Activated effector memory CD4-positive, alpha-beta T cell treated with anti-CD3 and anti-CD28 coated beads, Interleukin-2, amount 50 U/mL, for 16 hours (primary cell): ENCODE results near the gene RPP40.
"Not testable (repeated sequence)": the region's sequence is repeated elsewhere in the genome, so short reads cannot be mapped to it uniquely, and the experiment has no call there.

Experiments used
- DNase-seq: peaks from one replicate; pipeline ENCODE4 v3.0.0-alpha.2; 2020

Gene RPP40, protein sequence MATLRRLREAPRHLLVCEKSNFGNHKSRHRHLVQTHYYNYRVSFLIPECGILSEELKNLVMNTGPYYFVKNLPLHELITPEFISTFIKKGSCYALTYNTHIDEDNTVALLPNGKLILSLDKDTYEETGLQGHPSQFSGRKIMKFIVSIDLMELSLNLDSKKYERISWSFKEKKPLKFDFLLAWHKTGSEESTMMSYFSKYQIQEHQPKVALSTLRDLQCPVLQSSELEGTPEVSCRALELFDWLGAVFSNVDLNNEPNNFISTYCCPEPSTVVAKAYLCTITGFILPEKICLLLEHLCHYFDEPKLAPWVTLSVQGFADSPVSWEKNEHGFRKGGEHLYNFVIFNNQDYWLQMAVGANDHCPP

DNA sequence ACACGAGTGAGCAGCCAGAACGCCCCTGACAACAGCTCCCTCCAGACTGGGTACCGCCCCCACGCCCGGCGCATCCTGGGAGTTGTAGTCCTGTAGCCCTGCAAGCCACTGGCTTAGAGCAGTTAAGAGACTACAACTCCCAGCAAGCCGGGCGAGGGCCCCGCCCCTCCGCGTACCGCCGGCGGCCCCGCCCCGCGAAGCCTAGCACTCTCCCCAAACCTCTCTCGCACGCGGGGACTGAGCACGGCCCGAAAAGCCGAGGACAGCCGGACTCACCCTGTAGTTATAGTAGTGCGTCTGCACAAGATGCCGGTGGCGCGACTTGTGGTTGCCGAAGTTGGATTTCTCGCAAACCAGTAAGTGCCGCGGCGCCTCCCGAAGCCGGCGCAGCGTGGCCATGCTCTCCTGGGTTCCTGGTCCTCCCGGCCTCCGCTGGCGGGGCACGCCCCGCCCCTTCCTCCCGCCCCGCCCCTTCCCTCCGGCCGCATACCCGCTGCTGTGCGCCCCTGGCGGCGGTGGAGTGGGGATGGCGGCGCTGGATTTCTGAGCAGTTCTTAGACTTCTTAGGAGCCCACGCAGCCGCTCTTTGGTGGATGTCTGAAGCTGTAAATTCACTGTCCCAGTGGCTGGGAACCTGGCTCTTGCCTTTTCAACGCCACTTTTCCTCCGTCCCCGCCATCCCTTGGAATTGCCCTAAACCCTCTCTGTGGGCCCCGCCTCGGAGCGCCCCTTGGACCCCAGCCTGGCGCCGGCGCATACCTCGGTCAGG, at the start of gene RPP40:
Gene RPP40, minus strand, starts transcription at position 434 of the 769 bp plus-strand sequence. Its CDS starts 35 bp downstream, at position 399.
- peak; percentile 100 for DNase-seq

DNA sequence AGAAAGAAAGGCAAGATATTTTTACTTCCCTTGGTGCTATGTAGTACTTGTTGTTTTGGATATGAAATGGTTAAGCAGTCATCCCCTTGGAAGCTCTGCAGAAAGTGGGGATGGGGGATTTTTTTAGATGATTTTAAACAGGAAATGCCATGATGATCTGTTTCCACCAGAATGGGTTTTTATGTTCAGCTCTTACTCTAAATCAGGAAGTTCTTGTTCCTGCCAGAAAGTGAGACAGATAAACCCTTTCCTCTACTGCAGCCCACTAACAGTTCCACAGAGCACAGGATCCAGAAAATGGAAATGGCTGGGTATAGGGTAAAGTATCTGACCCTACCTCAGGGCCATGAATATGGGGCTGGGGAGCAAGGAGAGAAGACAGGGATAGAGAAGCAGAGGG, 49.2 kb upstream of the RPP40 start:
- no peak for DNase-seq

DNA sequence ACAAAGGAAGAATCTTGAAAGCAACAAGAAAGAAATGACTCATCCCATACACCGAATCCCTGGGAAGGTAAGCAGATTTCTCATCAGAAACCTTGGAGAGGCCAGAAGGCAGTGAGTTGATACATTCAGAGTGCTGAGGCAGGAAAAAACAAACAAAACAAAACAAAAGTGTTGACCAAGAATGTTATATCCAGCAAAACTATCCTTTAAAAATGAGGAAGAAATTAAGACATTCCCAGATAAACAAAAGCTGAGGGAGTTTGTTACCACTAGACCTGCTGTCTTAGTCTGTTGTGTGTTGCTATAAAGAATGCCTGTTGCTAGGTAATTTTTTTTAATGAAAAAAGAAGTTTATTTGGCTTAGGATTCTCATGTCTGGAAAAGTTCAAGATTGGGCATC, 47.6 kb upstream of the RPP40 start:
- no peak for DNase-seq

DNA sequence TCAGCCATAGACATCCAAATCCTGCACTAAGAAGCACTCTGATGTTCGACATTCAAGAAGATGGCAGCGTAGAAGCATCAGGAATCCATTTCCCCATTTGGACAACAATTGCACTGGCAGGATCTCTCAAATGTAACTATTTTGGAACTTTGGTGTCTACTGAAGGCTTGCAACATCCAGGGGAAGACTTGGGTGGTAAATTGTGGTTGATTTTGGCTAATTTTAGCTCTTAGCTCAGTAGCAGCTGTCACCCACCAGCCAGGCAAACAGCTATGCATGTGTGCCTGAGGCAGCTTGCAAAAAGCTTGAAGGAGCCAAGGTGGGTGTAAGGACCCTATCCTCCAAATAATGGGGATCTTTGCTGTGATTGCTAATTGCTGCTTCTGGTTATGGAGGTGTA, 46.2 kb upstream of the RPP40 start:
- no peak for DNase-seq

DNA sequence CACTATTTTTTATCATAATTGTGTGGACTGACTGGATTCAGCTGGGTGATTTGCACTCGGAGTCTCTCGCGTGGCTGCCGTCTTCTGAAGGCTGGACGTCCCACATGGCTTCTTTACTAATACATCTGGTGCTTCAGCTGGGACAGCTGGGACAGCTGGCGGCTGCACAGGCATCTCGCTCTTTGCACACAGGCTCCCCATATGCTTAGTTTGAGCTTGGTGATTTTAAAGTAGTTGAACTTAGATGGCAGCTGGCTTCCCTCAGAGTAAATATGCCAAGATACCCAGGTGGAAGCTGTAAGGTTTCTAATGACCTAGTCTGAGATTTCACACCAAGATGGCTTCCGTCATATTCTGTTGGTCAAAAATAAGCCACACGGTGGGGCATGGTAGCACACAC, 42.6 kb upstream of the RPP40 start:
- no peak for DNase-seq

DNA sequence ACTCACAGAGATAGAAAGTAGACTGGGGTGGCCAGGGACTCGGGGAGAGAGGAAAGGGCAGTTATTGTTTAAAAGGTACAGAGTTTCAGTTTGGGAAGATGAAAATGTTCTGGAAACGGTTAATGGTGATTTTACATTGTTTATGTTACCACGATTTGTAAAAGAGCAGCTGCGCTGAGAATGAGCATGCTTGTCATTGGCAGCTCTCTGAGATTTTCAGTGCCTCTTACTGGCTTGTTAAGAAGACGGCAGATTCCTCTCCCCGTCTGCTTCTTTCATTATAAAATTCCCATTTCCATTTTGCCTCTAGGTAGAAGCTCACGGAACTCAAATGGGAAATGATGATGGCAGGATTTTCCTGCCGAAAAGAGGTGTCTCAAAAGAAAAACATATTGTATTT, 41.6 kb upstream of the RPP40 start:
- no peak for DNase-seq

DNA sequence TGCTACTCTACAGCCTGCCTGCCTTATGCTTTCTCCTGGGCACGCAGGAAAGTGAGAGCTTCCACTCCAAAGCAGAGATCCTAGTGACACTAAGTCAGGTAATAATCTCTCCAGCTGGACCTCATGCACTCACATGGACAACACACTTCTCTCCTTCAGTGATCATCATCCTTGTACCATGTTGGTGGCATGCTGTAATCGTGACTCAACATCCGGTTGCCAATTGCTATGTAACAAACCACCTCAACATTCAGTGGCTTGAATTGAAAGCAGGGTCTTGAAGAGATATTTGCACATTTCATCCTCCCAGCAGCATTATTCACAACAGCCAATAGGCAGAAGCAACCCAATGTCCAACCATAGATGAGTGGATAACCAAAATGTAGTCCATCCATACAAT, 41.0 kb upstream of the RPP40 start:
- DNase-seq: no peak

DNA sequence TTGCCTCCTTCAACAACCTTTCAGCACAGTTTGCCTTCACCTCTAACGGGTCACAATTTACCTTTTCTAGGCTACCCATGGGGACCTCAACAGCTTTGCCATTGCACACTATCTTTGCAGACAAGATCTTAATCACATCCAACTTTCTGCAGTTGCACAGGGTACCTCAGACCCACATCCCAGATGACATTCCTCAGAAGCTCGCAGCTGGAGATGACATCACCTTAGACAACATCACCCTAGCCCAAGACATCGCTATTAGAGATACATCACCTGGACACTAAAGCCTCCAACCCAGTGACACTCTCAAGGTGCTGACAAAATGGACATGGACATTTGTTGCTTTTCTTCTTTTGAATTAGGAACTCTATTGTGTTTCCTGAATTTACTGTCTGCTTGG, 38.6 kb upstream of the RPP40 start:
- DNase-seq: no peak

DNA sequence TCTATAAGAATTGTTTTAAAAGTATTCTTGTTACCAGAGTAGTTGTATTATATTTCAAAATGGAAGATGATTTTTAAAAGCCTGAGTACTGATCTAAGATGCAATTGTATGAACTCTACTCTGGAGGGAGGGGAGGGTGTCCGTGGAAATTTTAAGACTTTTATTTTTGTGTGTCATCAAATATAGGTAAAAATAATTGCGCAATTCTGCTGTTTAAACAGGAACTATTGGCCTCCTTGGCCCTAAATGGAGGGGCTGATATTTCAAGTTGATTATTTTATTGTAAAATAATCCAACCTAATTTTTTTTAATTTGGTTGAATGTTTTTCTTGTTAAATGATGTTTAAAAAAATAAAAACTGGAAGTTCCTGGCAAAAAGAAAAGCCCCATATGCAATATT, 38.1 kb upstream of the RPP40 start:
- no peak for DNase-seq

DNA sequence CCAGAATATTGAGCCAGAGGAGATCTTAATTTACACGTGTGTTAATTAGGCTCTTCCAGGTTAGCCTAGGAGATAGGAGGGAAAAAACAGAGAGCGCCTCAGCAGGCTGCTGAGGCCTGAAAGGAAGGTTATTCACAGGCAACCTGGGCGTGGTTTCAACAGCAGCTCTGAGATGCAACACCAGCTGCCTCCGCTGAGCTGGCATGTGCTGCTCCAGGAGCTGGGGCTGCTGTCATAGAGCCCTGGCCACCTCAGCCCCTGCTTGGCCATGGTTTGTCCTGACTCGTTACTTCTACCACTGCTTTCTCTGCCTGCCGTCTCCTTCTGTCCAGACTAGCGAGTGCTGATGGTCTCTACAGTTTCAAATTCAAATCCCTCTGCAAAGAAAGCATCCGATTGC, 32.4 kb upstream of the RPP40 start:
- no peak for DNase-seq

DNA sequence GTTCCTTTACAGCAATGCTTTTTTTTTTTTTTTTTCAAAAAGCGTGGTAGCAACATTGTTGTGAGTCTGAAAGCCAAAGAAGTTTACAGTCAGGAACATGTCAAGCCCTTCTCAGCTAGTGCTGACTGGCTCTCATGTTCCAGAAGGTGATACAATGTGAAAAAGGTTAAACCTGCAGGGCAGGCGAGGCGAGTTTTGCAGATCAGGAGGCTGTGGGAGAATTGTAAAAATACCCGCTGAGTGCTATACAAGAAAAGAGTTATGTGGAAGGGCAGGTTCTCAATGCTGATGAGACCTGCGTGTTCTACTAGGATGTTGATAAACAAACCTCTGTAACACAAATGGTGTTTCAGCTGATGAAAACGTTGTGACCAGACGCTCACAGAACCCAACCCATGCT, 30.9 kb upstream of the RPP40 start:
- no peak for DNase-seq

DNA sequence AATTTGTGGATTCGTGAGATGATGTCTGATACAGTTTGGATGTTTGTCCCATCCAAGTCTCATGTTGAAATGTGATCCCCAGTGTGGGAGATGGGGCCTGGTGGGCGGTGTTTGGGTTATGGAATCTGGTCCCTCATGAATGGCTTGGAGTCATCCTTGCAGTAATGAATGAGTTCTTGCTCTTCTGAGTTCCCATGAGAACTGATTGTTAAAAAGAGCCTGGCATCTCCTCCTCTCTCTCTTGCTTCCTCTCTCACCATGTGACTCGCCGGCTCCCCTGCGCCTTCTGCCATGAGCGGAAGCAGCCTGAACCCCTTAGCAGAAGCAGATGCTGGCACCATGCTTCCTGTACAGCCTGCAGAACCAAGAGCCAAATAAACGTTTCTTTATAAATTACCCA, 30.5 kb upstream of the RPP40 start:
- no peak for DNase-seq

DNA sequence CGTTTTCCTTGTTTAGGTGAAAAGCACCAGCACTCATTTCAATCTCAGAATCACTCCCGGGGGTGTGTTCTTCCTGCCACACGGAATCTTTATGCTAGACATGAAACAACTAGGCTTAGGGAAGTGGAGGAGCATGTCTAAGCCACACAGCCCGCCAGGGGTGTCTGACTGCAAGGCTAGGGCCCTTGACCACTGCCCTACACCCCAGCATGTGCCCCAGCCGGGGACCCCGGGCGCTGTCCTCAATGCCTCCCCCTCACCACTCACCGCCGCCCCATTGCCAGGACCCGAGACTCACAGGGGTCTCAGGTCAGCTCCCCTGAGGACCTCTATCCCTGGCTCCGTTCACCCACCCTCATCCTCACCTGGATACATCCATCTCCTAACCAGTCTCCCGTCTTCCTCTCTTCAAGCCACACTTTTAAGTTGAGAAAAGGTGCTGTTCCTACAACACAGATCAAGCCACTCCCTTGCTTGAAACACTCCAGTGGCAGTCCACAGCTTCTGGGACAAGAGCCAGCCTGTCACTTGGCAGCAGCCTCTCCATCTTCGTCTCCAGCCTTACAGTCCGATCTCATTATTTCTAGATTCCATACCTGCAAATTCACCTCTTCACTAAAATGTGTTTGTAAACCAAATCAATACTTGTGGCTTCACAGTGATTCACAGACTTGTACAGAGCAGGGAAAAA, 29.5 kb upstream of the RPP40 start:
- not testable (repeated sequence) for DNase-seq

DNA sequence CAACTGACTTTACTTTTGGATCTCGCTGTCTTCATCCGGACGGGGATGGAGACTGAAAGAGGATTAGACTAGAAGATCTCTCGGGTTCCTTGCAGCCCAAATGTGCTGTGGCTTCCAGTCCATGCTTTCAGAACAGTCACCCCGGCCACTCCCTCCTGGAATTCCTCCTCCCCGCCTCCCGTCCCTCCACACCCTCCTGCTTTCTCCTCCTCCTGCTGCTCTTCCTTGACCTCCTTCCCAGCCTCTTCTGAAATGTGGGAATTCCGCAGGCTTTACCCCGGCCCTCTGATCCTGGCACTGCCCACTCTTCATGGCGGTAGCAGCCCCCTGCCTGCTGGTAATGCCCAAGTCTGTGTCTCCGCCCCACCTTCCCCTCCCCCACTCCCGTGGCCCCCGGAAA, 28.9 kb upstream of the RPP40 start:
- DNase-seq: not testable (repeated sequence)

DNA sequence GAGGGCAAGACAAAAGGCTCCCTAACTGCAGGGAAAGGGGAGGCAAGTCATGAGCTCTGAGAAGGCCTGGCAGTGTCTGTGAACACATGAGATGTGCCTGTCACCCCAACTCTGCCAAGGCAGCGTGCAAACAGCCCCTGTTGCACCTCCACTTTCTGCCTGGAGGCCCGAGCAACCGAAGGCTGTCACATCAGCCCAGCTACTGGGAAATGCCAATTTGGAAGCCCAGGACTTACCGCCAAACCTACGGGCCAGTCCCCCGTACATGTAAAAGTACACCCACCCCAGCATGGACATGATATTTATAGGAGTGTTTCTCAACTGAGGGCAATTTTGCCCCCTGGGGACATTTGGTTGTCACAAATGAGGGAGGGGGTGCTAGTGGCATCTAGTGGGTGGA, 27.3 kb upstream of the RPP40 start:
- no peak for DNase-seq

DNA sequence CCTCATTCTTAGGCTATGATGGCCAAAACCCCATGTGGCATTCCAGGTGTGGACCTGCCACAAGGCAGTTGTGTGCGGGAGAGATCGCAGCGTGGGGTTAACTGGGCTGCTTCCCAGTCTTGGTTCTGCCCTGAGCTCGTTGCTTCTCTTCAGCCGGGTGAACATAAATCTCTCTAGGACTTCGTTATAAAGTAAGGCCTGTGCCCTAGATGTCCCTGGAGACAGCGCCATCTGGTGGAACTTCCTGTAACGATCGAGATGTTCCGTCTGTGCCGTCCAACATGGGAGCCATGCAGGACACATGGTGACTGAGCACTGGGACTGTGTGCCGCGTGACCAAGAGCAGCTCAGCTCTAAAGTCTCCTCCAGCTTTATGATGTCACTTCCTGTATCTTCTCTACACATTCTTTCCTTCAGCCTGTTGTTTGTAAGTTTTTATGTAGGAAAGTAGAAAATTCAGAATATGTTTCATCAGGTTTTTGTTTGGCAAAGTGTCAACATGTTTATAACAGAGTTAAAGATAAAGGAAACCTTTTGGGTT, 26.8 kb upstream of the RPP40 start:
- peak; percentile 88 for DNase-seq

DNA sequence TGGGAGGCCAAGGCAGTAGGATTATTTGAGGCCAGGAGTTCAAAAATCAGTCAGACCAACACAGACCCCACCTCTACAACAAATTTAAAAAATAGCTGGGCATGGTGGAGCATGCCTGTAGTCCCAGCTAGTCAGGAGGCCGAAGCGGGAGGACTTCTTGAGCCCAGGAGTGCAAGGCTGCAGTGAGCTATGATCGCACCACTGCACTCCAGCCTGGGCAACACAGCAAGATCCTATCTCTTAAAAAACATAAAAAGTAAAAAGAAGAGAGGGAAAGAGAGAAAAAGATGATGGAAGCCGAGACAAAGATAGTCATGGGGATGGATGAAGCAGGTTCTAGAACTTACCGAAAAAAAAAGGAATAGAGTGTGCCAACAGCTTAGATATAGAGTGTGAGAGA, 25.8 kb upstream of the RPP40 start:
- no peak for DNase-seq

DNA sequence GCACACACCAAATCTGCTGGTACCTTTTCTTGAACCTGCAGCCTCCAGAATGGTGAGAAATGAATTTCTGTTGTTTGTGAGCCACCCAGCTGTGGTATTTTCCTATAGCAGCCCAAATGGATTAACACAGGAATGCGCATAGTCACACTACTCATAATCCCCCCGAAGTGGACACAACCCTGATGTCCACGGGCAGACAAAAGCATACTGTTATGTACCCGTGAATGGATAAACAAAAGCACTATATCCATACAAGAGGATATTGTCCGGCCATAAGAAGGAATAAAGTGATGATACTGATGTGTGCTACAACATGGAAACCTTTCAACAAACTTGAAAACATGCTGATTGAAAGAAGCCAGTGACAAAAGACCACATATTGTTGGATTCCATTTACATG, 25.1 kb upstream of the RPP40 start:
- no peak for DNase-seq

DNA sequence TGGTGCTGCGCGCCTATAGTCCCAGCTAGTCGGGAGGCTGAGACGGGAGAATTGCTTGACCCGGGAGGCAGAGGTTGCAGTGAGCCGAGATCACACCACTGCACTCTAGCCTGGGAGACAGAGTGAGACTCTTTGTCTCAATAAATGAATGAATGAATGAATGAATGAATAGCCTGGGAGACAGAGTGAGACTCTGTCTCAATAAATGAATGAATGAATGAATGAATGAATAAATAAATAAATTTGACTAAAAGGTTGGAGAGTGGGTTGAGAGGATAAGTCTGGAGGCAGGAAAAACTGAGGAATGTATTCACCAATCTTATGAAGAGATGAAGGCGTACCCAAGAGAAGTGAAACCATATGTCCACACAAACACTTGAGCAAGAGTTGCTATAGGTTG, 24.5 kb upstream of the RPP40 start:
- DNase-seq: no peak

DNA sequence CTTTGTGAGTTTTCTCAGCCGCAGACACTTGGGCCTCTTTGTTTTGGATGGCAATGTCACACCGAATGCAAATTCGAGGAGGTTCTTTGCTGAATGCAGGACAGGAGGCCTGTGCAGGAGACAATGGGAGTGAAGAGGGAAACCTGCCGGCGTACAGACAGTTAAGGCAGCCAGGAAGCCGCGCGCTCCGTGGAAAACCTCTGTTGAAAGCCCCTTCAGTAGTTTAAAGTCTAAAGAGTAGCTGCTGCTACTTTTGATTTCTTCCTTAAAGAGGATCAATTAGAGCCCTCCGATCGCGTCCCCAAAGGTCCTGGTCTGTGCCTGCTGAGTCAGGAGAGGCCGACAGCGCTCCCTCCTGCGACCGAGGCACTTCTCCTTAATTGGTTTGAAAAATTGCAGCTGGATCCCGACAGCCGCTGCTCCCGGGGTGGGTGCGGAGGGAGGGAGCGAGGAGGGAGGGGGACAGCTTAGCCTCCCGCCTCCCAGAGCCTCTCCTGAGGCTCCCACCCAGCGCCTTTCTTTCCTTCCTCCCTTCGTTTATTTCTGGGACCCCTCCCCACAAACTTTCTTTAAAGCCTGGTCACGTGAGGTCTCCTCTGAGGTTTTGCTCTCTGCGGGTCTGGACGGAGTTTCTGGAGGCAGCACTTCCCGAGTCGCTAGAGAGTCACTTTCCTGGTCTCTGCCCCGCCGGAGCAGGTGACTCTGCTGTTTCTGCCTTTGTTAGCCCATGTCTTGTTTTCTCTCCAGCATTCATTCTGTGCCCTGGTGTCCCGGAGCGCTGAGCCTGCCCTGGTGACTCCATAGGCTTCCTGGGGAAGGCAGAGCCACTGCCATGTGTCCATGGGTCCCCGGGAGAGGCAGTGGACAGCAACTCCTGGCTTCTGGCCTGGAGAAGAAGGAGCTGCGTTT, 22.3 kb upstream of the RPP40 start:
- DNase-seq: no peak

DNA sequence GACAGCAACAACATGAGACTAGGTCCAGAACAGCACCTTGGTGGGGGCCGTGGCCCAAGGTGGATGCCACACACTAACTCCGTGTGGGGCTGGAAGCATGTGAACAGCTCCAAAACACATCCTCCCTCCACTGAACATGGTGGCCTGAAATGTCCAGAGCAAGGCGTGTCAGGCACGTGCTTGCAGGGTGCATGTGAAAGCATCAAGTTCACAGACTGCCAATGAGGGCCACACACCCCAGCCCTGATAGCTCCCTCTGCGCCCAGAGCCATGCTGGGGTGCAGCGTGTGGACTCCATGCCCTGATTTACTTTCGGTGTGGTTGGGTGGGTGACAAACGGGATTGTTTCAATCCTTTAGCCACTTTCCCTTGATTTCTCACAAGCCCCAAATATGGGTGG, 20.1 kb upstream of the RPP40 start:
- no peak for DNase-seq

DNA sequence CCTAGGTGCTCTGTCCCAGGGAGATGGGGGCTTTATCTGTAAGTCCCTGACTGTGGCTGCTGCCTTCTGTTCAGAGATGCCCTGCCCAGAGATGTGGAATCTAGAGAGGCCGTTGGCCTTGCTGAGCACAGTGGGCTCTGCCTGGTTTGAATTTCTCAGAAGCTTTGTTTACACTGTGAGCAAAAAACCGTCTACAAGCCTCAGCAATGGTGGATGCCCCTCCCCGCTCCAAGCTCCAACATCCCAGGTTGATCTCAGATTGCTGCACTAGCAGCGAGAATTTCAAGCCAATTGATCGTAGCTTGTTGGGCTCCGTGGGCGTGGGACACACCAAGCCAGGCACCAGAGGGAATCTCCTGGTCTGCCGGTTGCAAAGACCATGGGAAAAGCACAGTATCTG, 16.3 kb upstream of the RPP40 start:
- DNase-seq: no peak
